ENCODE results near the gene SYT2.

GRCh38 chr1:202713110-202713509, 2.9 kb upstream of the SYT2 start:
- TF ChIP-seq ZNF425 (CRISPR knock-in tag; conservative IDR thresholded peaks at IDR 0.05) = no peak
- no peak for TF ChIP-seq ZNF263 (CRISPR knock-in tag; IDR thresholded peaks at IDR 0.05; ENCODE audit: low read depth)
- TF ChIP-seq ZNF671 (CRISPR knock-in tag; IDR thresholded peaks at IDR 0.05) = no peak
- TF ChIP-seq, protein P1, sequence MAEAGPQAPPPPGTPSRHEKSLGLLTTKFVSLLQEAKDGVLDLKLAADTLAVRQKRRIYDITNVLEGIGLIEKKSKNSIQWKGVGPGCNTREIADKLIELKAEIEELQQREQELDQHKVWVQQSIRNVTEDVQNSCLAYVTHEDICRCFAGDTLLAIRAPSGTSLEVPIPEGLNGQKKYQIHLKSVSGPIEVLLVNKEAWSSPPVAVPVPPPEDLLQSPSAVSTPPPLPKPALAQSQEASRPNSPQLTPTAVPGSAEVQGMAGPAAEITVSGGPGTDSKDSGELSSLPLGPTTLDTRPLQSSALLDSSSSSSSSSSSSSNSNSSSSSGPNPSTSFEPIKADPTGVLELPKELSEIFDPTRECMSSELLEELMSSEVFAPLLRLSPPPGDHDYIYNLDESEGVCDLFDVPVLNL (CRISPR knock-in tag; IDR thresholded peaks at IDR 0.05; ENCODE audit: borderline replicate concordance, low read depth) = no peak
- no peak for TF ChIP-seq ZNF232 (CRISPR knock-in tag; IDR thresholded peaks at IDR 0.05)
- no peak for TF ChIP-seq TCF7 (CRISPR knock-in tag; IDR thresholded peaks at IDR 0.05; ENCODE audit: low read depth)

Data from WTC11 (cell line).